Activated effector memory CD4-positive, alpha-beta T cell treated with Interleukin-2 at 50 U/mL for 16 hours (primary cell): Measurements from ENCODE around the gene CDK14.

Experiments
- DNase-seq: peaks from one replicate; pipeline ENCODE4 v3.0.0-alpha.2; 2020

Gene CDK14

DNA sequence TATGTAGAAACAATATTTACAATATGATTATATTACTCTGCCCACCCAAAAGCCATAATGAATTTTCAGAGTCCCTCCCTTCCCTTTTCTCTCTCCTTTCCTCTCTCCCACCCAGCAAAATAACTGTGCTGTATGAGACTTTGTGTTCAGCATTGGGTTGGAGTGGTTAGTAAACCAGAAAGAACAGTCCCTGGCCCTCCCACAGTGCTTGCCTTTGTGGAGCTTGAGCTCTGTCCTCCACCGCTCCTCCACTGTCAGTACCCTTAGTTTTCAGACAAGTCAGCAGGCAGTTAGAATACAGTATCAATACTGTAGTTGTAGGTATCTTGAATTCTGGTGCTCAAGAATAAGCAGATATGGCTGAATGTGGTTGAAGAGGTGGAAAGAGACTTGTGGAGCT lies 92.7 kb downstream of the CDK14 start:
- no peak for DNase-seq

DNA sequence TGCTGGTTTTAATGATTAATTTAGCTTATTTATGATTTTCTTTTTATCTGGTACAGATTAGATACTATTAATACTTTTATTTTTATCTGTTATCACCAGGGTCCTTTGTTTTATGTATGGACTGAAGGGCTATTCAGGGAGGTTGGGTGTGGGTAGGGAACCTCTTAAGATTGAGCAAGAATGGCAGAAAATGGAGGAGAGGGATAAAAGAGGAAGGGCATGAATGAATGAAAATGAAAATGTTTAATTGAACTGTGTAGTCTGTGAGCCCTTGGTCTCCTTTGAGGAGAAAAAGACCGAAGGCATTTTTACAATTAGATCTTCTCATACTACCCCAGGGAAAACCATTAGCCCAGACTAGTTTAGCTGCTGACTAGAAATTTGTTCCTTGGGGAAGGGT lies 93.1 kb downstream of the CDK14 start:
- DNase-seq: no peak

DNA sequence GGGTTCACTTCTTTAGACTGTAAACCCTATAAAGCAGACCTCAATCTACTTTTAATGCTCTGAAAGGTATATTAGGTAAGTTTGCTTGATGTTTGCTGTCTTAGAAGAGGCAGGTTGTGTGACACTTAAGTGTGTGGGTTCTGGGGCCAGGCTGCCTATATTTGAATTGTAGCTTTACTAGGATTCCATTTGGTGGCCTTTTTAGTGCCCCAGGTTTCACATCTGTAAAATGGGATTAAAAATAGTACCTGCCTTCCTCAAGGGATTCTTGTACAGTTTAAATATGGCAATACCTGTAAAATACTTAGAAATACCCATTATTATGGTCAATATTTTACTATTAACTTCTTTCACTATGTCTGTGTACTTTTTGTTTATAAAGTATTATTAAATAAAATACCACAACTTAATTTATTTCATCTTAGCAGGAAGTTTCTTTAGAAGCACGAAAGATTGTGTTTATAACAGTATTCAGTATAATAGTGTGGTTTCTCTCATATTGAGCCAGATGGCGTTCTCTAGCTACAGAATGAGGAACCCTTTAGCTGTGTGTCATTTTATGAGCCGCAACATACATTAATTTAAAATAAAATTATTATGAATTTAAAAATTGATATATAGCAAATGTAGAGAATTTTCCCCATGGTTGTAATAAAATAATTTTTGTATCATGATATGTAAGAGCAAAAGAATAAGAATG lies 94.2 kb downstream of the CDK14 start:
- DNase-seq: no peak

DNA sequence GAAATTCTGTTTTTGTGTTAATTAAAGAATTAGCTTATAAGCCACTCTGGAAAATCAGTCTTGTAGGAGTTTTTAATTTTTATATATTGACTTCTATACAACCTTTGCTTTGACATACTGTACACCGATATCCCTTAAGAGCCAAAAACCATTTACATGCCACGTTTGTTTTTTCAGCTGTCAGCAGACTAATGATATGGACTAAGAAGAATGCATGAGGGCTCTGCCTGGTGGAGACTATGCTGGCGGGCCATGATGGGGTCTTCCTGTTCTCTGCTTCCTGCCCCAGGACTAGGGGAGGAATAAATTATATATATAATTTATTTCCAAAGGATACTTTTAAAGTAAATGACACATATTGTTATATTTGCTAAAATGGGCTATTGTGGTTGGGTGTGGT lies 96.3 kb downstream of the CDK14 start:
- DNase-seq: no peak

- no peak for DNase-seq
These were observed 96.8 kb downstream of the CDK14 start for GRCh38 chr7:90692947-90693346.

- DNase-seq: no peak
These were observed 97.8 kb downstream of the CDK14 start for GRCh38 chr7:90693939-90694338.

DNA sequence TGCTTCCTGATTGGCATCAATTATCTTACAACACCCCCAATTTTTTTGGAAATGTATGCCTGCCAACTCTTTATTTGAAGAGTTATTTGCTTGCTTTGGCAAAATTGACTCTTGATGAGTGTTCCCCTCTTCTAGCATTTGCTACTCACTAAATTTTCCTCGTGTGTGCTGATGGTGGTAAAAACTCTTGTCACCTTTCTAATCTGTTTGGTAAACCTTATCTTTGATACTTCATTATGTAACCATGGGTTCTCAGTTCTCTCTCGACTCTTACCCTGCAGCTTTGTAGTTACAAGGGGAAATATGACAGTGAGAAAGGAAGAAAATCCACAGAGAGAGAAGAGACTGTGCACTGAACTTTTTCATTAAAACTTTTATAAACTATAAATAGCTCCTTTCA lies 102.5 kb downstream of the CDK14 start:
- DNase-seq: no peak

- DNase-seq: no peak
These were observed 104.9 kb downstream of the CDK14 start for GRCh38 chr7:90701021-90701420.

DNA sequence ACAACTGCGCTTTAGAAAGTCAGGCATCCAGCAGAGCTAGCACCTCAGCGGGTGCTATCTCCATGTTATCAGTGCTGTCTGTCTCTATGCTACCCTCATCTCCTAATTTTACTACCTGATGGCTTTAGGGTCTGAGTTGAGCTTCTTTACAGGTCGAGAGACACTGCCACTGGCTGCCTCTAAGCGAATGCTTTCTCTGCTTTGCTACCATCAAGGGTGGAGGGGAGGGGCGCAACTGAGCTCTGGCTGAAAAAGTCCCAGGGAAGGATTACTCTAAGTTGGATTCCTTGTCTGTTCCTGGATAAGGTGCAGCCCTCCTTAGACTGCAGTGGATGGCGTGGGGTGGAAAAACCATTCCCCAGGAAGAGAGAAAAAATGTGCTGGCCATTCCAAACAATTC lies 105.7 kb downstream of the CDK14 start:
- DNase-seq: no peak

- no peak for DNase-seq
These were observed 109.4 kb downstream of the CDK14 start for GRCh38 chr7:90705391-90706071.

DNA sequence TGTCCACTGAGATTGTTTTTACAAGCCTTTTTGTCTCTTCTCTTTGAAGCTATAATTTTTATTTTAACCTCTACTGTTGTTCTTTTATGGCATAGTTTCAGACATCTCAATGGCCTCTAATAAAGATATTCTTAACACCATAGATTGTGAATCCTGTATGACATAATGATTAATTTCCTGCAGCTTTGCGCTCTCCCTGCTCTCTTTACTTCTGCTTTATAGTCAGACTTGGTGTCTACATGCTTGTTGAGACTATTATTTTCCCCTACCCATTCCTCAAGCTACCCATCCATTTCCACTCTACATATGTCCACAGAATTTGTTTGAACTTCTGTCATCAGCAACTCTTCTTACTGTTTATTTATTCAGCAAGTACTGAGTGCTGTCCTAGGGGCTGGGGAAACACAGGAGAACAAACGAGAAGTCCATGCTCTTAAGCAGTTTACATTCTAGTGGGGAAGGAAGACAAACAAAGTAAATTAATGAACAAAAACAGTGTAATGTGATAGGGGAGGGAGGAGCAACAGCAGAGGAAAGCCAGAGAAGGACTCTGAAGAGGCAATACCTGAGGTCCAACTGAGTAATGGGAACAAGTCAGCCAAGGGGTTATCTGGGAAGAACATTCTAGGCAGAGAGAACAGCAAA lies 110.1 kb downstream of the CDK14 start:
- no peak for DNase-seq

GRCh38 chr7:90708841-90709317 lies 112.8 kb downstream of the CDK14 start:
- no peak for DNase-seq

GRCh38 chr7:90709501-90710465 lies 113.7 kb downstream of the CDK14 start:
- DNase-seq: no peak

DNA sequence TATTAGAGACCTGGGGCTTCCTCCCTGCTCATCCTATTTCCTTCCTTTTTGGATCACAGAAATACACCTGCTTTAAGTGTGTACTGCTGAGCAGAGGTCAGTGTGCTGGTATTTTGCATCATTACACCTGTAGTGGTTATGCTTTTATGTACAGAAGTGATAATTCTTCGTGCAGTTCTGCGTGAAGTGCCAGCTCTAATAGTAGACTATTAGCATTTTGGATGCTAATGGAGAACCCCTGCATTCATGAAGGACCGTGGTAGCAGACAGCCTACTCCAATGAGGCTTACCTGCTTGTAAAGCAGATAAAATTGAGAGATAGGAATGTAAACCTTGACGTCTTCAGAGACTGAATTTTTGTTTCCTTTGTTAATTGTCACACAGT lies 114.3 kb downstream of the CDK14 start:
- no peak for DNase-seq

DNA sequence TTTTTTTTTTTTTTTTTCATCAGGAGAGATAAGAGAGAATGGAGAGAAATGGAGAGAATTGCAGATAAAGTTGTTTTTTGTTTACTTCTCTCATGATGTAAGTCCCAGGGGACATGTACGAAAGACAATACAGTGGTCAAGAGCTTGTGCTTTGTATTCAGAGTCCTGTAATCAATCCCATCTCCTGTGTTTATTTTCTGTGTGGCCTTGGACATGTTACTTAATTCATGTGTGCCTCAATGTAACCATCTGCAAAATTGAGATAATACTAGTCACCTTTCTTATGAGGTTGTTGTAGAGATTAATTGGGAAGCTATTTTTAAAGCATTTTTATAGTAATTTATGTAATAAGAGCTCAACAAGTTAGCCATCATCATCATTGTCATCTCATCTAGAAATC lies 117.5 kb downstream of the CDK14 start:
- DNase-seq: no peak

DNA sequence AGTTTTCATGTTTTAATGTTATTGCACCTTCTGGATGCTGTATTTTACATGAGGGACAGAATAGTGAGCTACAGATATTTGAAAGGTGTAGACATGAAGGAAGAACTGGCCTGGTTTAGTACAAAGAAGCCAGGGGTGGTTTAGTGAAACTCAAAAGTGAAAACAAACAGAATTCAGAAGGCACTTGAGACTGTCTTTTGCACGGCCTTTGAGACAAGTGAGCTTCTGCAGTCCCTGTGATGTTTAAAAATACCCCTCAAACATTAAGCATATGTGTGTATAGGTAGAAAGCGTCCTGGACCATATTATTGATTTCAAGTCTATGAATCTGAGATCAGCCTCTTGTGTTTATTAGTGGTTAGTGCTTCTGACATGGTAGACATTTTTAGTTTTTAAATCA lies 118.9 kb downstream of the CDK14 start:
- no peak for DNase-seq

DNA sequence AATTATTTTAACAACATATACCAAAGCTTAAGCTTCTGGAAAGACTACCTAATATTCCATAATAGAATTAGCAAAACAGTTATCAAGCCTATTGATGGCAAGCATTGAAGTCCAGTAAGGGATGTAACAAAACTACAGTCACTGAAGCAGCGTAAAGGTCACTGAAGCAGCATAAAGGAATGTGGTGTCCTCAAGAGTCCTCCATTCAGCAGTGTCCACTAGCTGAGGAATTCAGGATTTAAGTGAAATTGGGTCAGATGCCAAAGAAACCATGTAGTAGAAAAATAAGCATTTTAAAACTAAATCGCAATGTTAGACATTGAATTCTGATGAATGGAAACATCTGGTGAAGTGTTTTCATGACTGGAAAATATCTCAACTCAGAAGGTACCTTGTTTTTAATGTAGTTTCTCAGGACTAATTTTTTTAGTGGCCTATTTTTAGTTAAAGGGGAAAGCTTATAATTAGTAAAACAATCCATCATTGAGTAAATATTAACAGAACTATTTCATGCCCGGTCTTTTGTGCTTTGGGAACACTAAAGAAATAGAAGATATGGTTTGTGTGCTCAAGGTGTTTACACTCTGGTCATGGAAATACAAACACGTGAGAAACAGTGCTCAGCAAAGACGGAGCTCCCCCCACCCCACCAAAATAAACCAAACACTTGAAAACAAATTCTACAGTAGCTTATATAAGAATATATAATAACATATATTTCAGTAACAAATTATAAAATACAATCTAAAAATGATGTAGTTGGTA lies 121.4 kb downstream of the CDK14 start:
- no peak for DNase-seq

- DNase-seq: no peak
These were observed 123.0 kb downstream of the CDK14 start for GRCh38 chr7:90719155-90719554.

DNA sequence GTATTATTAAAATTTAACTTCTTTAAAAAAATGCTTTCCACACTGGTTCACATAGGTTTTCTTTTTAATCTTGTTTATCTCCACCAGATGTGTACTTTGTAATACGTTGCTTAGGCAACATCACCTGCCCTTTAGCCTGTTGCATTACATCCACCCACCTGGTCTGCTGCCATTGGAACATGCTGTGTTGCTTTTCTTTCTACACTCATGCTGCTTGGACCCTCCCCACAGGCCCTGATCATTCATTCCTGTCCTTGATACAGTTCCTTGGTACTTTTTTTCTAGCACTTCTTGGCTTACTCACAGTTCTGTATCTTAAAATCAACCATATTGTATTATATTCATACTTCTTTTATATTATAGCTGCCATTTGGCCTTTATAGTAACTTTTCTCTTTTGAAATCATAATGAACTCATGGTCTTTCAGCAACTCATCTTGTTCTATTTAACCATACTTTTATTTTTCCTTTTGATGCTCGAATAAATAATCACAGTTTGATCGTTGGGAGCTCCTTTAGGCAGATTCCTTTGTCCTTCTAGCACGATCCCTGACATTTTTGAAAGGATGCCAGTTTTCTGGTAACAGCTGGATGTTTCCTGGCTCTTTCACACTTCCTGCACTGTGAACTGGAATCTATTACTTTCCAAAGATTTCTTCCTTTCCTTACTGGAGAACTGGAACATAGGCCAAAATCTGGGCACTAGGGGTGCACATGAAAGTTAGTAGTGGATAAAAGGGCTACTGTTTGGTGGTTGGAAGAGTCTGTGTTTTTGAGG lies 125.1 kb downstream of the CDK14 start:
- no peak for DNase-seq

DNA sequence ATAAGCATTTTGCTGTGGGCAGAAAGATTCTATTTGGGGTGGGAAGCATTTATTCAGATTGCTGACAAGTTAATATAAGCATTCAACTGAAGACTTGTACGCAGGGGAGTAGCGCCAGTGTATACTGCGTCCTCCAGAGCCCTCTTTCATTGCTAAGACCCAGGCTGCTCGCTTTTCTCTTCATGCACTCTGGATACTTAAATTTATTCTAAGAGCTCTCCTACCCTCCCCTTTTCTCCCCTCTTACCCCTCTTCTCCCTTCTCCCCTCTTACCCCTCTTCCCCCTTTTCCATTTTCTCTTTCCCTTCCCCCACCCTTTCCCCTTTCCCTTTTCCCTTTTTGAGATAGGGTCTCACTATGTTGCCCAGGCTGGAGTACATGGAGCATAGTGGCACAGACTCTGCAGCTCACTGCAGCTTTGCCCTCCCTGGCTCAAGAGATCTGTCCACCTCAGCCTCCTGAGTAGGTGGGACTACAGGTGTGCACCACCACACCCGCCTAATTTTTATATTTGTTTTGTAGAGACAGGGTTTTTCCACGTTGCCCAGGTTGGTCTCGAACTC lies 125.8 kb downstream of the CDK14 start:
- no peak for DNase-seq

DNA sequence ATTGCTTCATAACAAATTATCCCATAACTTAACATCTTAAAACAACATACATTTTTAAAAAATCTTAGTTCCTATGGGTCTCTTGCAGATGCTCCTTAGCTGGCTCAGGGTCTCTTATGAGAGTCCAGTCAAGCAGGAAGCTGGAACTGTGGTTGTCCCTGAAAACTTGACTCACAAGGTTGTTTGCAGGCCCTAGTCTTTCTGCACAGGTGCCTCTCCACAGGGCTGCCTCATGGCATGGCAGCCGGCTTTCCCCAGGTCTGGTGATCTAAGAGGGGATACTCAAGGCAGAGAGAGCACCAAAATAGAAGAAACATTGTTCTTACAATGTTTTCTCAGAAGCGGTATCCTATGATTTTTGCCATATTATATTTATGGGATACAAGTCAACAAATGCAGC lies 127.1 kb downstream of the CDK14 start:
- no peak for DNase-seq
